IMR-90 (cell line): ENCODE data around the gene BRD4. TPM values are rescaled to one million over a fixed set of nuclear protein-coding genes. Genes with fewer than 3 reads are reported as not detected.

Experiments
- ATAC-seq: fragments of 200-7000 bp; cut with Tn5 transposase; 2 replicates; pipeline ENCODE4 v1.9.1; 2020; ENCODE audit warnings: low read depth, mild to moderate bottlenecking, moderate library complexity
- BruUV-seq: library from RNA; stranded (reverse); fragments of 400-500 nt; replicated peaks from 2 replicates; lab custom pipeline; 2021; lab: Mats Ljungman, UMichigan
- CTCF ChIA-PET: fragments of 300-600 bp; formaldehyde crosslinking; extraction: SDS; loops from one replicate; lab custom pipeline; 2021; ENCODE audit warnings: antibody characterized with exemption; lab: Yijun Ruan, JAX
- POLR2A ChIA-PET: fragments of 300-600 bp; sonication (Branson Sonifier 250); formaldehyde crosslinking; loops from one replicate; lab custom pipeline; 2022; ENCODE audit warnings: antibody characterized with exemption; ENCODE audit not compliant: unreplicated experiment; lab: Charles Lee
- DNase-seq: peaks from one replicate; pipeline ENCODE4 v3.0.0; 2013
- H2AFZ ChIP-seq: replicated peaks from 2 replicates; pipeline ENCODE3; 2013; ENCODE audit warnings: low read length, mild to moderate bottlenecking; ENCODE audit not compliant: poor library complexity
- H2AK5ac ChIP-seq: 2 replicates; pipeline ENCODE4 v1.6.1; 2013; ENCODE audit warnings: low read depth, low read length, inconsistent platforms
- H2AK9ac ChIP-seq: replicated peaks from 2 replicates; pipeline ENCODE3; 2013; ENCODE audit warnings: mild to moderate bottlenecking, low read depth, low read length, moderate library complexity; ENCODE audit not compliant: poor library complexity
- H2BK120ac ChIP-seq: 2 replicates; pipeline ENCODE4 v1.6.1; 2013; ENCODE audit warnings: low read depth, low read length, inconsistent platforms
- H2BK15ac ChIP-seq: 3 replicates; pipeline ENCODE4 v1.6.1; 2013; ENCODE audit warnings: low read depth, low read length, inconsistent platforms
- H2BK20ac ChIP-seq: 2 replicates; pipeline ENCODE4 v1.6.1; 2013; ENCODE audit warnings: low read depth, mild to moderate bottlenecking, inconsistent platforms, low read length, moderate library complexity
- H2BK5ac ChIP-seq: 2 replicates; pipeline ENCODE4 v1.6.1; 2013; ENCODE audit warnings: mild to moderate bottlenecking, low read depth, low read length, inconsistent platforms; ENCODE audit not compliant: poor library complexity, severe bottlenecking
- H3K14ac ChIP-seq: replicated peaks from 2 replicates; pipeline ENCODE4 v1.6.1; 2013; ENCODE audit warnings: low read depth, low read length, inconsistent platforms
- H3K18ac ChIP-seq: 2 replicates; pipeline ENCODE4 v1.6.1; 2013; ENCODE audit warnings: low read depth, low read length, control low read depth
- H3K23ac ChIP-seq: 2 replicates; pipeline ENCODE4 v1.6.1; 2013; ENCODE audit warnings: low read depth, low read length, inconsistent platforms
- H3K27ac ChIP-seq: 2 replicates; pipeline ENCODE4 v1.5.1; 2013; ENCODE audit warnings: mild to moderate bottlenecking, control low read depth, low read length; ENCODE audit not compliant: insufficient read depth
- H3K27me3 ChIP-seq: 2 replicates; pipeline ENCODE4 v1.6.1; 2013; ENCODE audit warnings: low read length; ENCODE audit not compliant: control insufficient read depth, insufficient read depth
- H3K36me3 ChIP-seq: 2 replicates; pipeline ENCODE4 v1.6.1; 2013; ENCODE audit warnings: low read length, mixed read lengths; ENCODE audit not compliant: control insufficient read depth, insufficient read depth
- H3K4ac ChIP-seq: 2 replicates; pipeline ENCODE4 v1.6.1; 2013; ENCODE audit warnings: low read depth, low read length, inconsistent platforms
- H3K4me1 ChIP-seq: 2 replicates; pipeline ENCODE4 v1.6.1; 2013; ENCODE audit warnings: low read length, mixed read lengths; ENCODE audit not compliant: control insufficient read depth, insufficient read depth
- H3K4me2 ChIP-seq: 2 replicates; pipeline ENCODE4 v1.6.1; 2013; ENCODE audit warnings: low read depth, mild to moderate bottlenecking, control low read depth, low read length, moderate library complexity
- H3K4me3 ChIP-seq: 2 replicates; pipeline ENCODE4 v1.5.1; 2013; ENCODE audit warnings: low read depth, mild to moderate bottlenecking, control low read depth, low read length, moderate library complexity; ENCODE audit not compliant: insufficient read depth
- H3K56ac ChIP-seq: 2 replicates; pipeline ENCODE4 v1.6.1; 2013; ENCODE audit warnings: low read length, inconsistent platforms; ENCODE audit not compliant: insufficient read depth; ENCODE audit errors: extremely low read depth
- H3K79me1 ChIP-seq, 2 experiments: 2 replicates each; pipeline ENCODE4 v1.6.1; 2013; ENCODE audit warnings: low read length in 2 of 2, inconsistent platforms in 1 of 2, low read depth in 1 of 2
- H3K9ac ChIP-seq: 2 replicates; pipeline ENCODE4 v1.6.1; 2013; ENCODE audit warnings: low read depth, low read length, control low read depth
- H3K9me1 ChIP-seq: 2 replicates; pipeline ENCODE4 v1.6.1; 2013; ENCODE audit warnings: low read length, inconsistent platforms; ENCODE audit not compliant: insufficient read depth
- H3K9me3 ChIP-seq: 2 replicates; pipeline ENCODE4 v1.6.1; 2013; ENCODE audit warnings: low read length; ENCODE audit not compliant: control insufficient read depth, insufficient read depth
- H4K20me1 ChIP-seq: 2 replicates; pipeline ENCODE4 v1.6.1; 2013; ENCODE audit warnings: low read length, inconsistent platforms; ENCODE audit not compliant: insufficient read depth
- H4K5ac ChIP-seq: 2 replicates; pipeline ENCODE4 v1.6.1; 2013; ENCODE audit warnings: mild to moderate bottlenecking, low read depth, low read length, control low read depth
- H4K8ac ChIP-seq, 2 experiments: 2 replicates each; pipeline ENCODE4 v1.6.1; 2013; ENCODE audit warnings: low read depth in 2 of 2, low read length in 2 of 2, control low read depth in 1 of 2, inconsistent platforms in 1 of 2
- H4K91ac ChIP-seq: 2 replicates; pipeline ENCODE4 v1.6.1; 2013; ENCODE audit warnings: low read depth, low read length, inconsistent platforms; ENCODE audit not compliant: insufficient read depth
- BHLHE40 ChIP-seq: fragments of 150-350 bp; IDR thresholded peaks from 2 replicates; pipeline ENCODE4 v1.6.1; 2016; ENCODE audit warnings: mild to moderate bottlenecking, low read depth, low read length
- CEBPB ChIP-seq: IDR thresholded peaks from 2 replicates; pipeline ENCODE4 v1.6.1; 2012; ENCODE audit warnings: low read depth, low read length, improper control_type of control experiment
- CHD1 ChIP-seq: IDR thresholded peaks from 2 replicates; pipeline ENCODE4 v1.6.1; 2012; ENCODE audit warnings: low read depth, low read length, improper control_type of control experiment
- FOS ChIP-seq: fragments of 150-350 bp; IDR thresholded peaks from 2 replicates; pipeline ENCODE4 v1.6.1; 2016; ENCODE audit warnings: low read depth, low read length
- MAFK ChIP-seq: IDR thresholded peaks from 2 replicates; pipeline ENCODE4 v1.6.1; 2012; ENCODE audit warnings: low read depth, low read length, improper control_type of control experiment
- MAZ ChIP-seq: IDR thresholded peaks from 2 replicates; pipeline ENCODE4 v1.6.1; 2012; ENCODE audit warnings: low read depth, mild to moderate bottlenecking, low read length, improper control_type of control experiment, moderate library complexity, borderline replicate concordance
- MXI1 ChIP-seq: IDR thresholded peaks from 2 replicates; pipeline ENCODE4 v1.6.1; 2012; ENCODE audit warnings: low read depth, mild to moderate bottlenecking, low read length, moderate library complexity, borderline replicate concordance
- NFE2L2 ChIP-seq: fragments of 150-350 bp; IDR thresholded peaks from 2 replicates; pipeline ENCODE4 v1.6.1; 2016; ENCODE audit warnings: low read depth, mild to moderate bottlenecking, low read length
- POLR2A ChIP-seq: IDR thresholded peaks from 2 replicates; pipeline ENCODE4 v1.6.1; 2012; ENCODE audit warnings: mild to moderate bottlenecking, low read depth, low read length
- RAD21 ChIP-seq: IDR thresholded peaks from 2 replicates; pipeline ENCODE4 v1.6.1; 2012; ENCODE audit warnings: low read length, improper control_type of control experiment
- RCOR1 ChIP-seq: IDR thresholded peaks from 2 replicates; pipeline ENCODE4 v1.6.1; 2012; ENCODE audit warnings: mild to moderate bottlenecking, low read length, improper control_type of control experiment; ENCODE audit not compliant: insufficient replicate concordance
- RFX5 ChIP-seq: IDR thresholded peaks from 2 replicates; pipeline ENCODE4 v1.8.0; 2012; ENCODE audit warnings: low read depth, mild to moderate bottlenecking, low read length, moderate library complexity
- SMC3 ChIP-seq: fragments of 150-350 bp; IDR thresholded peaks from 2 replicates; pipeline ENCODE4 v1.6.1; 2016; ENCODE audit warnings: low read depth, mild to moderate bottlenecking, antibody characterized with exemption, low read length, moderate library complexity
- WGBS, 2 experiments: methylation state at CpG; one replicate each; pipeline versions ENCODE4 v1.1.5 to v1.1.7; 2013; ENCODE audit warnings: missing lambda C conversion rate in 2 of 2; ENCODE audit not compliant: insufficient read length in 1 of 2; ENCODE audit errors: extremely low coverage in 2 of 2; 5-methylcytosine and 5-hydroxymethylcytosine counted together
- dilution Hi-C: fragments of 300-500 bp; cut with HindIII; formaldehyde crosslinking; loops from one replicate; pipeline ENCODE4 v1.14.3; 2018; ENCODE audit warnings: low sequenced_read_pairs; ENCODE audit not compliant: unreplicated experiment
- in situ Hi-C: fragments of 300-500 bp; cut with MboI; formaldehyde crosslinking; loops from 3 replicates; pipeline ENCODE4 v1.14.3; 2019; ENCODE audit warnings: low sequenced_read_pairs, inconsistent platforms, mixed read lengths
- intact Hi-C: fragments of 100-400 bp; cut with micrococcal nuclease; formaldehyde crosslinking; loops from 2 replicates; pipeline ENCODE4 v1.10.0; 2022
- polyA plus RNA-seq, 3 experiments: library from polyadenylated mRNA; depleted of rRNA; stranded (reverse); fragments of >200 nt; gene quantifications; 2 replicates each; pipeline ENCODE4 v1.2.3, GENCODE V29; 2012; ENCODE audit warnings: low replicate concordance in 1 of 3
- total RNA-seq: library from RNA; depleted of rRNA; stranded (reverse); fragments of >200 nt; gene quantifications from 2 replicates; pipeline ENCODE4 v1.2.3, GENCODE V29; 2012
- TF ChIP-seq, protein P1 (sequence below): conservative IDR thresholded peaks from 2 replicates; pipeline ENCODE4 v1.5.1; 2012; ENCODE audit warnings: mild to moderate bottlenecking, low read depth, low read length, improper control_type of control experiment
- TF ChIP-seq, protein P2 (sequence below): fragments of 150-350 bp; IDR thresholded peaks from 2 replicates; pipeline ENCODE4 v1.6.1; 2016; ENCODE audit warnings: low read depth, mild to moderate bottlenecking, low read length, moderate library complexity, borderline replicate concordance
- TF ChIP-seq, protein P3 (sequence below): fragments of 150-350 bp; IDR thresholded peaks from 2 replicates; pipeline ENCODE4 v1.6.1; 2017; ENCODE audit warnings: mild to moderate bottlenecking, antibody characterized with exemption, low read length, low read depth

The BRD4 gene
- total and polyA plus RNA-seq, 2 of the 4 experiments (the other 2 are of a cell fraction), result 7.0 to 21.1 TPM

DNA sequence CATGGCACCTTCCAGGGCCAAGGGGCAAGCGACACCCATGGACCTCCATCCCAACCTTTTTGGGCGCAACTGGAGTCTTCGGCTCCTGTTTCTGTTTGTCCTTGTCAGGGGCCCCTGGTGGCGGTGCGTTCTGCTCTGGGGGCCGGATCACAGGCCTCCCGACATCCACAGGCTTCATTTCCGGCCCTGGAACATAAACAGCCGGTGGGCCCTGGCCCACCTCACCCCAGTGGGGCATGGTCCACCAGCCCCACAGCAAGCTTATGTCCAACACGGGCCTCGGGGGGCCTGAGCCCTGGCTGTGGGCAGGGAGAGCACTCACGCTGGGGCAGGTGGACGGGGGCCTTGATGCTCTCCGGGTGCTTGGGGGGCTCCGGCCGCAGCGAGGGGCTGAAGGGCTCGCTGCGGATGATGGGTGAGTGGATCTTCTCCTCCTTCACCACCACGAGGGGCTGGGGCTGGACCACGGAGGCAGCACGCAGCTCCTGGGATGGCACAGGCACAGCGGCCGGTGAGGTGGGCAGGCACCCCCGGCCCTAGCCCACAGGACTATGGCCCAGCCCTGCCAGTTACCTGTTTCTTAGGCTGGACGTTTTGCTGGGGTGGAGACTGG lies 92.9 kb downstream of the BRD4 start:
- DNase-seq (no peak), ATAC-seq (no peak)
- peaks cover 14% of the 10 kb centered on the region for H4K20me1 ChIP-seq
- H2AK9ac ChIP-seq, result no peak overlapping the region
- no peak overlapping the region for H4K5ac ChIP-seq
- H2AK5ac ChIP-seq, result no peak overlapping the region
- H3K18ac ChIP-seq, result no peak overlapping the region
- H3K56ac ChIP-seq, result no peak overlapping the region
- no peak overlapping the region for H2BK120ac ChIP-seq
- H3K9me1 ChIP-seq, result 0 out of 2 replicates have a peak, but pooled peaks cover 3% of the 10 kb centered on the region
- H2BK5ac ChIP-seq, result no peak overlapping the region
- no peak overlapping the region for H3K9ac ChIP-seq
- dilution Hi-C loops (no loop called here), in situ Hi-C loops (no loop called here), intact Hi-C loops (no loop called here)
- ChIA-PET POLR2A (no interaction called here), CTCF (no interaction called here)
- no peak overlapping the region for H3K4ac ChIP-seq
- no peak overlapping the region for H3K27ac ChIP-seq
- H2AFZ ChIP-seq, result no peak overlapping the region
- no peak overlapping the region for H3K23ac ChIP-seq
- WGBS, 2 experiments, result 93% methylated on average over 10 of the region's 26 CpGs; no CpG with 5 or more reads in 1 of the 2 experiments
- H3K4me3 ChIP-seq, result no peak overlapping the region
- BruUV-seq, result no TSS peak
- no peaks in the 10 kb centered on the region for H3K27me3 ChIP-seq
- H3K9me3 ChIP-seq, result no peaks in the 10 kb centered on the region
- H3K4me2 ChIP-seq, result no peak overlapping the region
- H2BK15ac ChIP-seq, result no peak overlapping the region
- H3K36me3 ChIP-seq, result peaks cover 73% of the 10 kb centered on the region
- TF ChIP-seq BHLHE40 (no peak), CEBPB (no peak), RFX5 (no peak), POLR2A (no peak), MAFK (no peak), MAZ (no peak), RAD21 (no peak), CHD1 (no peak), NFE2L2 (no peak), RCOR1 (no peak), SMC3 (no peak), FOS (no peak), MXI1 (no peak)
- TF ChIP-seq, protein P1, sequence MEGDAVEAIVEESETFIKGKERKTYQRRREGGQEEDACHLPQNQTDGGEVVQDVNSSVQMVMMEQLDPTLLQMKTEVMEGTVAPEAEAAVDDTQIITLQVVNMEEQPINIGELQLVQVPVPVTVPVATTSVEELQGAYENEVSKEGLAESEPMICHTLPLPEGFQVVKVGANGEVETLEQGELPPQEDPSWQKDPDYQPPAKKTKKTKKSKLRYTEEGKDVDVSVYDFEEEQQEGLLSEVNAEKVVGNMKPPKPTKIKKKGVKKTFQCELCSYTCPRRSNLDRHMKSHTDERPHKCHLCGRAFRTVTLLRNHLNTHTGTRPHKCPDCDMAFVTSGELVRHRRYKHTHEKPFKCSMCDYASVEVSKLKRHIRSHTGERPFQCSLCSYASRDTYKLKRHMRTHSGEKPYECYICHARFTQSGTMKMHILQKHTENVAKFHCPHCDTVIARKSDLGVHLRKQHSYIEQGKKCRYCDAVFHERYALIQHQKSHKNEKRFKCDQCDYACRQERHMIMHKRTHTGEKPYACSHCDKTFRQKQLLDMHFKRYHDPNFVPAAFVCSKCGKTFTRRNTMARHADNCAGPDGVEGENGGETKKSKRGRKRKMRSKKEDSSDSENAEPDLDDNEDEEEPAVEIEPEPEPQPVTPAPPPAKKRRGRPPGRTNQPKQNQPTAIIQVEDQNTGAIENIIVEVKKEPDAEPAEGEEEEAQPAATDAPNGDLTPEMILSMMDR, result no peak
- TF ChIP-seq, protein P2, sequence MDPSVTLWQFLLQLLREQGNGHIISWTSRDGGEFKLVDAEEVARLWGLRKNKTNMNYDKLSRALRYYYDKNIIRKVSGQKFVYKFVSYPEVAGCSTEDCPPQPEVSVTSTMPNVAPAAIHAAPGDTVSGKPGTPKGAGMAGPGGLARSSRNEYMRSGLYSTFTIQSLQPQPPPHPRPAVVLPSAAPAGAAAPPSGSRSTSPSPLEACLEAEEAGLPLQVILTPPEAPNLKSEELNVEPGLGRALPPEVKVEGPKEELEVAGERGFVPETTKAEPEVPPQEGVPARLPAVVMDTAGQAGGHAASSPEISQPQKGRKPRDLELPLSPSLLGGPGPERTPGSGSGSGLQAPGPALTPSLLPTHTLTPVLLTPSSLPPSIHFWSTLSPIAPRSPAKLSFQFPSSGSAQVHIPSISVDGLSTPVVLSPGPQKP, result no peak
- TF ChIP-seq, protein P3, sequence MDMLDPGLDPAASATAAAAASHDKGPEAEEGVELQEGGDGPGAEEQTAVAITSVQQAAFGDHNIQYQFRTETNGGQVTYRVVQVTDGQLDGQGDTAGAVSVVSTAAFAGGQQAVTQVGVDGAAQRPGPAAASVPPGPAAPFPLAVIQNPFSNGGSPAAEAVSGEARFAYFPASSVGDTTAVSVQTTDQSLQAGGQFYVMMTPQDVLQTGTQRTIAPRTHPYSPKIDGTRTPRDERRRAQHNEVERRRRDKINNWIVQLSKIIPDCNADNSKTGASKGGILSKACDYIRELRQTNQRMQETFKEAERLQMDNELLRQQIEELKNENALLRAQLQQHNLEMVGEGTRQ, result no peak
- H3K4me1 ChIP-seq, result peaks cover 2% of the 10 kb centered on the region; the same call in 1 of the 2 replicates
- H4K91ac ChIP-seq, result no peak overlapping the region
- peaks cover 27 to 54% of the 10 kb centered on the region in 2 experiments for H3K79me1 ChIP-seq
- no peak overlapping the region for H4K8ac ChIP-seq
- no peak overlapping the region for H3K14ac ChIP-seq
- H2BK20ac ChIP-seq, result no peak overlapping the region
